Activated T-helper 2 cell treated with anti-CD3 and anti-CD28 coated beads, Interferon-gamma antibody, Interleukin-2, Interleukin-4, amounts not matched to agents 10 μg/mL and 5 μg/mL and 100 μg/mL, durations not matched to agents 14 hours and 24 hours and 36 hours (primary cell): Measurements from ENCODE around the gene GAN. TPM values are rescaled to one million over a fixed set of nuclear protein-coding genes. Genes with fewer than 3 reads are reported as not detected.

Source experiments
- DNase-seq: peaks from one replicate; pipeline ENCODE4 v3.0.0; 2021; ENCODE audit warnings: low spot score
- H3K27ac Mint-ChIP-seq: one replicate; pipeline ENCODE4 v1.8.0; 2021; ENCODE audit warnings: mixed read lengths
- H3K27me3 Mint-ChIP-seq: one replicate; pipeline ENCODE4 v1.8.0; 2021; ENCODE audit warnings: low read depth, mixed read lengths
- H3K36me3 Mint-ChIP-seq: one replicate; pipeline ENCODE4 v1.8.0; 2021; ENCODE audit warnings: low read depth, mixed read lengths
- H3K4me1 Mint-ChIP-seq: one replicate; pipeline ENCODE4 v1.8.0; 2021; ENCODE audit warnings: low read depth, mixed read lengths
- H3K4me3 Mint-ChIP-seq: one replicate; pipeline ENCODE4 v1.8.0; 2021; ENCODE audit warnings: low read depth, mild to moderate bottlenecking, moderate library complexity, mixed read lengths
- H3K9me3 Mint-ChIP-seq: one replicate; pipeline ENCODE4 v1.8.0; 2021; ENCODE audit warnings: mixed read lengths
- intact Hi-C: fragments of 100-400 bp; cut with micrococcal nuclease; formaldehyde crosslinking; loops from one replicate; pipeline ENCODE4 v1.15.1; 2023
- total RNA-seq: library from RNA; stranded (reverse); gene quantifications from 2 replicates; pipeline ENCODE4 v1.2.3, GENCODE V29; 2022

The GAN gene
- total RNA-seq, 1 donor from 2014 or later, result 14.6 TPM

DNA sequence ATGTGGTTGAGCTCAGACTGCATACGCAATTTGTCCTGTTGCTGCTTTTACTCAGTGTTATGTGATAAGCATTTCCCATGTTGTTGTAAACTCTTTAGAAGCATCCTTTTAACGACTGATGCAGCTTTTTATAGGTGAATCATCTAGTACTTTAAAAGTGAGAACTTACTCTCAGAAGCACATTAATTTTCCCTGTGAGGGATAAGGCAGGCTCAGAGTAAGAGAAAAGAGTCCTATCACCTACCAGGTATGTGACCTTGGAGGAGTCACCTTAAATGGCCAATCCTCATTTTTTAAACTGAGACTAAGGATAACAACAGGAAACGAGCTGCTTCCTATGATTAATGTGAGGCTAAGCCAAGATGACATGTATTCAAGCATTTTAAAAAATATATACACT, 34.4 kb upstream of the GAN start:
- Mint-ChIP-seq H3K4me3 (no peak overlapping the region), H3K36me3 (no peaks in the 10 kb centered on the region), H3K4me1 (no peaks in the 10 kb centered on the region), H3K27ac (no peak overlapping the region), H3K27me3 (no peaks in the 10 kb centered on the region), H3K9me3 (no peaks in the 10 kb centered on the region)
- no peak for DNase-seq
- intact Hi-C loops, result no loop called here

DNA sequence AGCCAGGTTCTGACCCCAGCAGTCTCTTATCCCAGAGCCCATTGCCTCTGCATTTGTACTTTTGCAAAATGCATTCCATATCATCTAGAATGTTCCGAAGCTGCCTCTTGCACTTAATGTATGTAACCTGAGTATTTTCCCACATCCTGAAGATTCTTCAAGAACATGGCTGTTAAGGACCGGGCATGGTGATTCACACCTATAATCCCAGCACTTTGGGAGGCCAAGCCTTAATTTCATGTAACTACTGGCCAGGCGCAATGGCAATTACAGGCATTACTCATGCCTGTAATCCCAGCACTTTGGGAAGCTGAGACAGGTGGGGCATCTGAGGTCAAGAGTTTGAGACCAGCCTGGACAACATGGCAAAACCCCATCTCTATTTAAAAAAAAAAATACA, 31.7 kb upstream of the GAN start:
- Mint-ChIP-seq H3K4me3 (no peak overlapping the region), H3K9me3 (no peaks in the 10 kb centered on the region), H3K27ac (no peak overlapping the region), H3K27me3 (no peaks in the 10 kb centered on the region), H3K4me1 (no peaks in the 10 kb centered on the region), H3K36me3 (no peaks in the 10 kb centered on the region)
- no peak for DNase-seq
- intact Hi-C loops, result no loop called here

DNA sequence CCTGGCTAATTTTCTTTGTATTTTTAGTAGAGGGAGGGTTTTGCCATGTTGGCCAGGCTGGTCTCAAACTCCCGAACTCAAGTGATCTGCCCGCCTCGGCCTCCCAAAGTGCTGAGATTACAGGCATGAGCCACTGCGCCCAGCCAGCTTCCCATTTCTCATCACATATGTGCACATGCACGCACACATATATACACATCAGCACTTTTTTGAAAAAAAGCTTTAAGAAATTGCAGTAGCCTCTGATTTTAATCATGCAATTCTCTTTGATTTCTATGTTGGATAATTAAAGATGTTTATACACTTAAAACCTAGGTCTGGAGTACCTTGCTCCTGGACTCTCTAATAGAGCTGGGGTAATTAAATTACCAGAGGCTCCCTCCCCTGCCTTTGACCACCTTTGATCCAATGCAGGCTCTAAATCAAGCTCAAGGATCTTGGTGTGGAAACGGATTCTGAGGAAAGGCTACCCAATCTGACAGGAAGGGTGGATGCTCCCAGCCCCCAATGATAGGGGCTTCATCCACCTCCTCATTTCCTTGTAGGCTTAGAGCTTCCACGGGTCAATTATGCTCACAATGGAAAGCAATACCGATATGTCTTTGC, 29.7 kb upstream of the GAN start:
- Mint-ChIP-seq H3K4me3 (no peak overlapping the region), H3K27me3 (no peaks in the 10 kb centered on the region), H3K9me3 (no peaks in the 10 kb centered on the region), H3K36me3 (no peaks in the 10 kb centered on the region), H3K27ac (no peak overlapping the region), H3K4me1 (no peaks in the 10 kb centered on the region)
- intact Hi-C loops, result no loop called here
- no peak for DNase-seq

DNA sequence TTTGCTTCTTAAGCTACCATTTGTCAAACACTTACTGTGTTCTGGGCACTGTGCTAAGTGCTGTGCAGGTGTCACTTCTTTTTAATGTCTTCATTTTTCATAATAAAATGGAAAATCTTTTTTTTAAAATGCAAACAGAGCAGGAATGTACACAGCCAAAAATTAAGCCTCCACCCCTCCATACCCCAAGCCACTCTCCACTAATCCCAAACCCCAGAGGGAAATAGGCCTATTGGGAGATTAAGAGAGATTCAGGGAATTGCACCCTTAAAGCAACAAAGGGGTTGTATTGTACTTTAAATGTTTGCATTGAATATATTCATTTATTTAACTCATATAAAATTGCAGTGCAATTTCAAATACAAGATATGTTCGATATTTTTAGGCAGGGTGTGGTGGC, 28.6 kb upstream of the GAN start:
- Mint-ChIP-seq H3K4me3 (no peak overlapping the region), H3K36me3 (no peaks in the 10 kb centered on the region), H3K27me3 (no peaks in the 10 kb centered on the region), H3K4me1 (no peaks in the 10 kb centered on the region), H3K27ac (no peak overlapping the region), H3K9me3 (no peaks in the 10 kb centered on the region)
- intact Hi-C loops, result no loop called here
- no peak for DNase-seq

DNA sequence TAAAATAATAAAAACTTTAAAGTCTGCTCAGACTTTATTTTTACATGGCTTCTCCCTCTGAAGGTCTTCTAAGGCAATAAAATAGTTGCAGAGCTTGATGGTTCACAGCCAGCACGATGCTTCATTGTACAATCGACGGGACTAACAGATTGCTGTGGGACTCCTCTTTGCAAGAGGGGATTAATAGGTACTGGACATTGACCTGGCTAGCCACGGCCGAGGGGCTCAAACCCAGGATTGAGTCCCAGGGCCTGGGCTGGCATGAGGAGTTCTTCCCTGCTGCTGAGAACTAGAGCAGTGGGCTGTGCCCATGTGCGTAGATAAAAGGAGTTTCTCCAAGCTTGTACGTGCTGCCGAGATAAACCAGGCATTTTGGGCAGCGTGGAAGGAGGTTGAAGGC, 23.6 kb upstream of the GAN start:
- Mint-ChIP-seq H3K9me3 (no peaks in the 10 kb centered on the region), H3K4me3 (no peak overlapping the region), H3K27ac (no peak overlapping the region), H3K27me3 (peaks cover 3% of the 10 kb centered on the region), H3K4me1 (no peaks in the 10 kb centered on the region), H3K36me3 (no peaks in the 10 kb centered on the region)
- intact Hi-C loops, result no loop called here
- no peak for DNase-seq

DNA sequence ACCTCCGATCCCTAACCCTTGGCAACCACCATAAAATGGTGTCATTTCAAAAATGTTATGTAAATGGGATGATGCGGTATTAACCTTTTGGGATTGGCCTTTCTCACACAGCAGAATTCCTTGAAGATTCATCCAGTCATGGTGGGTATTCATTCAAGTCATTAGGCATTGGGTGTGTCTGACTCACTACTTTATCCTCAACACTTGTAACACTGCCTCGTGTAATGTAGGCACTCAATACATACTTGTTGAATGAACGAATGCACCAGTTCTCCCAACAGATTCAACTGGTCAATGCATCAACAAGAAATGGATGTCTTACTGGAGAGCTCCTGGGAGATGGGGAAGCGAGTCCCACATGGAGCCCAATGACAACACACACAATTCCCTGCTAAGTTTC, 21.8 kb upstream of the GAN start:
- DNase-seq, result no peak
- H3K9me3 Mint-ChIP-seq, result no peaks in the 10 kb centered on the region
- no peak overlapping the region for H3K27ac Mint-ChIP-seq
- peaks cover 3% of the 10 kb centered on the region for H3K27me3 Mint-ChIP-seq
- H3K4me3 Mint-ChIP-seq, result no peak overlapping the region
- H3K36me3 Mint-ChIP-seq, result no peaks in the 10 kb centered on the region
- H3K4me1 Mint-ChIP-seq, result no peaks in the 10 kb centered on the region
- intact Hi-C loops, result no loop called here

DNA sequence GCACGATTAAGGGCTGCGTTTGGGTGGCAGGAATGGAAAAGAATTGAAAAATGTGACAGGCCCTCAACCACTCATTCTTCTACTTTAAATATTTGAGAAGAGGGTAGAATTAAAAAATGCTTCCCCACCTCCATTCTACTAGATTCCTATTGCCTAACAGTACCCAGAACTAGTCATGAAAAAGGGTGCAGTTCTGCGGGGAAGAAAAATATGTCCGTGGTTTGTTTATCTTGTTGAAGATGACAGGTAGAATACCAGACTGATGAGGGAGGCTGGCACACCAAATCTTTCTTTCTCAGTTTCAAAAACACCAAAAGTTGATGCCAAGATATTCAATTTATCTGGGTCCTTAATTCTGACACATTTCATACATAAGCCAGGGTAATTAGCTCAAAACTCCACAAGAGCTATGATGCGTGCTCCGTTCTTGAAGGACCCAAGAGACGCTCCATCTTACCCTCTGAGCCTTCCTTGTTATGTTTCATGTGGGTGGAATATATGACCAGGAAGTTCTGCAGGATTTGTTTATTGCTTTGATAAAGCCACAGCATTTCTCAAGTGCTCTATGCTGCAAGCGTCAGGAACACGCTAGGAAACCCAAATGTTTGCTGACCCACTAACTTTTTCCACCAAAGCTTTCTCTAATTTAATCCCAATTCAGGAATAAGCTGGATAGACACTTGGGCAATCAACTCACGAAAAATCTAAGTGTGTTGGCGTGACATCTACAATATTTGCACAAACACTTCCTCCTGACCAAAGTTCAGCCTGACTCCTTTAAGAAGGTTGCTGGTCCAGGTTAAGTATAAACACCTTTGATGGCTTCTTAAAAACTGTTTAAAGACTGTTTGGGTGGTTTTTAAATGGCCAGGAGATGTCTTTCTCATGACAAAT, 20.6 kb upstream of the GAN start:
- Mint-ChIP-seq H3K4me1 (no peaks in the 10 kb centered on the region), H3K36me3 (no peaks in the 10 kb centered on the region), H3K9me3 (no peaks in the 10 kb centered on the region), H3K27me3 (peaks cover 3% of the 10 kb centered on the region), H3K27ac (no peak overlapping the region), H3K4me3 (no peak overlapping the region)
- no peak for DNase-seq
- intact Hi-C loops, result no loop called here

DNA sequence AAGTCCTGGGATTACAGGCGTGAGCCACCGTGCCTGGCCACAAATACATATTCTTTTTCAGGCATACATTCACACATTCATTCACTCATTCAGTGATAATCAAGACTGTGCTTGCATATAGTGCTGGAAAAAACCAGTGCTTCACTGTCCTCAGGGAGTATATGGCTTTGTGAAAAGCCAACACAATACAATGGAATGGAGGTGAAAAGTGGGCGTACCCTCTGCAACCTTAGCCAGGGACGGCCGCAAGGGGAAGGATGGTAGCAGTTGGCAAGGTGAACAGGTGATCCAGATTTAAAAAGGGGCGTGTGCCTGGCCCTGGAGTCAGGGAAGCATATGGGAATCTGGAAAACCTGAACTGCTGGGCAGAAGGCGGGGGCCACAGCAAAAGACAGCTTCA, 18.1 kb upstream of the GAN start:
- intact Hi-C loops, result no loop called here
- no peaks in the 10 kb centered on the region for H3K4me1 Mint-ChIP-seq
- no peak for DNase-seq
- H3K4me3 Mint-ChIP-seq, result no peak overlapping the region
- no peak overlapping the region for H3K27ac Mint-ChIP-seq
- no peaks in the 10 kb centered on the region for H3K9me3 Mint-ChIP-seq
- H3K27me3 Mint-ChIP-seq, result peaks cover 3% of the 10 kb centered on the region
- no peaks in the 10 kb centered on the region for H3K36me3 Mint-ChIP-seq

DNA sequence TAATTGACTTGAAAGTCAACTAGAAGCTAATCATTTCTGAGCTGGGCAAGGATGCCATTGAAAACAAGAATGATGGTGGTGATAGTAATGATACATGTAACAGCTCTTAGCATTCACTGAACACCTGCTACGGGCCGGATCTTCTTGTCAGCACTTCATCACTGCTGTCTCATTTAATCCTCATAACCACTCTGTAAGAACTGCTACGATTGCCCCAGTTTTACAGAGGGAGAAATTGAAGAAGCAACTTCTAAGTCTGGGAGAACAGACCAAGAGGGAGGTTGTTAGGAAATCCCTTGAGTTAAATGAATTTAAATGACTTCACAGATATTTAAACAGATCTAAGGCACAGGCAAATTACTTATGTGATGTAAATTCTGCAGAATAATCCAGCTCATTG, 7.0 kb upstream of the GAN start:
- H3K36me3 Mint-ChIP-seq, result no peaks in the 10 kb centered on the region
- no peak for DNase-seq
- peaks cover 11% of the 10 kb centered on the region for H3K4me1 Mint-ChIP-seq
- no peak overlapping the region for H3K27ac Mint-ChIP-seq
- H3K4me3 Mint-ChIP-seq, result no peak overlapping the region
- H3K27me3 Mint-ChIP-seq, result peaks cover 3% of the 10 kb centered on the region
- intact Hi-C loops, result no loop called here
- no peaks in the 10 kb centered on the region for H3K9me3 Mint-ChIP-seq

DNA sequence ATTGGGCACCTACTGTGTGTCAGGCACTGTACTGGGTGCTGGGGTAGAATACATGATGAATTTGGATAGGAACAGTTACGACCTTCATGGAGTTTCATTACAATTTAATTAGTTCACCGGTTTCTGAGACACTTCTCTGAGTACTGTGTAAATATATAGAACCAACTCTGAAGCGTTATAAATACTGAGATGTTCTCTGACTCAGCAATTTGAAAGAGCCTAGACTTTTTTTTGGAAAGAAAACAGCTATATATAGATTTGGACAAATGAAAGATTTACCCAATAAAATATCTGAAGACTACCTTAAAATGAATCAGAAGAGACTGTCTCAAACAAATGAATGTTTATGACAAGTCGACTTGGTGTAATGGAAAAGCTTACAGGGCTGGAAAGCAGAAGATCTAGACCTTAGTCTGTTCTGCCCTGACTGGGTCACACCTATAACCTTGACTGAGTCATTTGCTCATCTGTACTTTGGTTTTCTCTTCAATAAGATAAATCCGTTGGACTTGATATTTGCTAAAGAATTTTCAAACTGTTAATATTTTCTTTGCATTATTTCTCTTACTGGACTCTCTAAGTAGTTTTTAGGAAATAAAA, 4.6 kb upstream of the GAN start:
- Mint-ChIP-seq H3K27ac (no peak overlapping the region), H3K9me3 (no peaks in the 10 kb centered on the region), H3K4me3 (no peak overlapping the region), H3K27me3 (no peaks in the 10 kb centered on the region), H3K36me3 (peaks cover 4% of the 10 kb centered on the region), H3K4me1 (peaks cover 25% of the 10 kb centered on the region)
- intact Hi-C loops, result loop anchor here (5.0 to 10.0 kb wide), 6 partner anchors 135 to 1342 kb away; partner anchors contain the start of genes CENPN, CMC2, CMIP and GCSH
- no peak for DNase-seq

DNA sequence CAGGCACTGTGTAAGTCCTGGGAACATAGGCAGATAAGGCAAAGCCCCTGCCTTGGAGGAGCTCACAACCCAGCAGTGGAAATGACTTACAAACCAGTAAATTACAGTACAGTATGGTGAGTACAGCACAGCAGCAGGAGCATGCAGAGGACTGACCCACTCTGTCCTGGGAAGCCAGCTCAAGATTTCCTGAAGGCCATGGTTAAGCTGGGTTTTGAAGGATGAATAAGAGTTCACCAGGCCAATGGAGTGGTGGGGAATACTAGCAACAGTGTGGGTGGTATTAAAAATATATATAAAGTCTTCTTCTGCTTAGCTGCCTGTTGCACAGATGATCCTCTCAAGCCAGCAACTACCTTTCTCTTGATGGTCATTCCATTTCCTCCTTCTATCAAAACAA, 3.0 kb upstream of the GAN start:
- Mint-ChIP-seq H3K27ac (no peak overlapping the region), H3K27me3 (no peaks in the 10 kb centered on the region), H3K4me3 (no peak overlapping the region), H3K4me1 (peaks cover 33% of the 10 kb centered on the region), H3K9me3 (no peaks in the 10 kb centered on the region), H3K36me3 (peaks cover 4% of the 10 kb centered on the region)
- intact Hi-C loops, result loop anchor here (5.0 to 10.0 kb wide), 6 partner anchors 133 to 1341 kb away; partner anchors contain the start of genes CENPN, CMC2, CMIP and GCSH
- no peak for DNase-seq

DNA sequence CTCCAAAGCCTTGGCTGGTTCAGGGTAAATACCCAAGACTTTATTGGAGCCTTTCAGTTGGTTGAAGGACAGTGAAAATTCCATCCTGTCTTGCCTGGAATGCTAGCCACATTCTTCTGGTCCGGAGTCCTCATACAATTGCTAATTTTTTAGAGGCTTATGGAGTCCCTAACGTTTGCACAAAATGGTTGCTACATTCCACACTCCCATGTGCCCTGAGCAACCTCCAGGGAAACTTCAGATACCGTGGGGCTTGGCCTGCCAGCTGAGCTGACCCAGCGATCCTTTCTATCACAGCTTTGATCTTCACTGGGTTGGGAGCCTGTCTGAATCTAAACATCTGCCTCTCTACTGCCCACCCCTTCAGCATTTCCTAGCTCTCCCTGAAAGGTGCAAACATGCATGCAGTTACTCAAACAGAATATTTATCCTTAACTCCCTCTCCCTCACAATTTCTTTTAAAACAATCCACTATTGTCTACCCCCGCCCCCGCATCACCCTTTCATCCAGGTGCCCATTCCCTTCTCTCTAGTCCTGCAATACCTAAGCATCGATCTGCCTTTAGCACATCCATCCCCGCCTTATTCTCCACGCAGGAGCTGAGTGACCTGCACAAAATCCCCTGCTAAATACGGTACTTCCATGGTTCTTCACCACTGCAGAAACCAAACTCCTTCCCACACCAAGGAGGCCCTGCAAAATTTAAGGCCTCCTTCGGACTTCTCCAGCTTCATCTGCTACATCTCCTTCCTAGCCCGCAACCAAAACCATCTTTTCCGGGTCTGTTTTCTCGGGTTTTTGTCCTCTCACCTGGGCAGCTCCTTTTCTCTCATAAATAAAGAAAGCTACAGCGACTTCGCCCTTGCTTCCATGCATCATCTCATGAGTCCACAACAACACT, 810 bp upstream of the GAN start:
- DNase-seq, result no peak
- intact Hi-C loops, result loop anchor here (1.0 to 10.0 kb wide), 10 partner anchors 21 to 1338 kb away; partner anchors contain the start of genes ATMIN, CENPN, CMC2 and CMIP
- Mint-ChIP-seq H3K36me3 (peaks cover 7% of the 10 kb centered on the region), H3K27me3 (no peaks in the 10 kb centered on the region), H3K4me1 (peaks cover 36% of the 10 kb centered on the region), H3K4me3 (peak overlapping the region; percentile 90), H3K9me3 (no peaks in the 10 kb centered on the region), H3K27ac (peak overlapping the region; percentile 72)
